ENCODE results near the gene PCDHGB4. TPM values are rescaled to one million over a fixed set of nuclear protein-coding genes. Genes with fewer than 3 reads are reported as not detected.

Gene PCDHGB4
- total and polyA plus RNA-seq, 10 of the 15 experiments (the other 5 are each of a cell fraction or from before 2014, with no cell fraction given) = 0.02 to 0.20 (median 0.04) TPM; not detected in 4

DNA sequence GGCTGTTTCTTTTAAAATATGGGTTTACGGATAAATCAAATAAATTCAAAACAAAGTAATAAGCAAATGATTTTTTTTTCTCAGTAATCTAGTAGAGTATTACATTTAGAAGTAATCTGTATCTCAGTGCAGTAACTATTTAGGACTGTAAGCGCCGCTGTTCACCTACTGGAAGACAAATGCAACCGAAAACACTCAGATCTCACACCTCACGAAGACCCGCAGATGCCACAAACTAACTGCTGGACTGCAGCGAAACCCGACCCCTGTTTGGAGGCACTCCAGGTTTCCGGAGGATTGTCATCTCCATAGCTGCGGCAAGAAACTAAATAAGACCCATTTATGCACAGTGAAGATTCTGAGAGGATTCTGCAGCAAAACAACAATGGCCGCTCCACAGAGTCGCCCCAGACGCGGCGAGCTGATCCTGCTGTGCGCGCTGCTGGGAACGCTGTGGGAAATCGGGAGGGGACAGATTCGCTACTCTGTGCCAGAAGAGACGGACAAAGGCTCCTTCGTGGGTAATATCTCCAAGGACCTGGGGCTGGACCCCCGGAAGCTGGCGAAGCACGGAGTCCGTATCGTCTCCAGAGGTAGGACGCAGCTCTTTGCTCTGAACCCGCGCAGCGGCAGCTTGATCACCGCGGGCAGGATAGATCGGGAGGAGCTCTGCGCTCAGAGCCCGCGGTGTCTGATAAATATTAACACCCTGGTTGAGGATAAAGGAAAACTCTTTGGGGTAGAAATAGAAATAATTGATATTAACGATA is 5.1 kb downstream of the PCDHGB4 start, which contains the start of gene PCDHGA8:
TSS of gene PCDHGA8 (plus strand) at position 205 of the 770 bp plus-strand sequence. CDS start at position 386, 181 bp downstream.
- ChIA-PET CTCF (interaction anchor here (0.9 to 1.4 kb wide), 4 partner anchors 10 to 171 kb away, joined by 3 read pairs; partner anchors contain the start of genes PCDHGA10 and PCDHGA7), RAD21 (ENCODE audit: unreplicated experiment) (no interaction called here), SMC1A (ENCODE audit: uncharacterized antibody, unreplicated experiment) (interaction anchor here (1.4 kb wide), 1 partner anchor 165 kb away, joined by 4 read pairs; no protein-coding TSS in a partner anchor), POLR2A (no interaction called here)
- Histone ChIP-seq H3K4me2 (ENCODE audit: control insufficient read depth, insufficient read depth) (no peak within 1 kb of the TSS), H2AFZ (ENCODE audit: control insufficient read depth, low read depth, low read length) (no peak within 1 kb of the TSS), H3K27ac (ENCODE audit: control insufficient read depth, insufficient read depth) (no peak within 1 kb of the TSS), H3K27me3 (replicated peaks in 1 of 2; ENCODE audit: control insufficient read depth in 2 of 2, insufficient read depth in 2 of 2, low read length in 1 of 2) (no peaks in the 10 kb centered on the region), H3K4me1 (ENCODE audit: control insufficient read depth, insufficient read depth, low read length) (no peaks in the 10 kb centered on the region), H3K4me3 (no peak within 1 kb of the TSS), H3K36me3 (ENCODE audit: control insufficient read depth in 2 of 2, insufficient read depth in 2 of 2, low read length in 1 of 2) (no peaks in the 10 kb centered on the region), H3K9ac (ENCODE audit: control insufficient read depth, insufficient read depth, low read length) (no peak within 1 kb of the TSS), H3K9me3 (replicated peaks; ENCODE audit: control insufficient read depth, insufficient read depth, low read length) (peaks cover 5% of the 10 kb centered on the region; the same call in 2 of the 3 replicates), H3K79me2 (ENCODE audit: control insufficient read depth, insufficient read depth, low read length) (no peaks in the 10 kb centered on the region), H4K20me1 (ENCODE audit: control insufficient read depth, insufficient read depth) (no peaks in the 10 kb centered on the region)
- in situ Hi-C loops (cut with MboI) = no loop called here
- no TSS peak for BruUV-seq (replicated peaks)
- FAIRE-seq (no peak), DNase-seq (ENCODE audit: low read depth, low spot score) (no peak), ATAC-seq (no peak)
- 83% methylated on average over 38 of the region's 38 CpGs for WGBS (ENCODE audit: insufficient coverage, insufficient replicate concordance, low lambda C conversion rate, missing lambda C conversion rate)
- intact Hi-C loops (cut with micrococcal nuclease; ENCODE audit: unreplicated experiment) = no loop called here
- TF ChIP-seq SMAD1 (IDR thresholded peaks at IDR 0.05; ENCODE audit: low read depth, partially characterized antibody) = no peak
- no peak for TF ChIP-seq ZBTB40 (IDR thresholded peaks at IDR 0.05; ENCODE audit: borderline replicate concordance)
- TF ChIP-seq, protein P1, sequence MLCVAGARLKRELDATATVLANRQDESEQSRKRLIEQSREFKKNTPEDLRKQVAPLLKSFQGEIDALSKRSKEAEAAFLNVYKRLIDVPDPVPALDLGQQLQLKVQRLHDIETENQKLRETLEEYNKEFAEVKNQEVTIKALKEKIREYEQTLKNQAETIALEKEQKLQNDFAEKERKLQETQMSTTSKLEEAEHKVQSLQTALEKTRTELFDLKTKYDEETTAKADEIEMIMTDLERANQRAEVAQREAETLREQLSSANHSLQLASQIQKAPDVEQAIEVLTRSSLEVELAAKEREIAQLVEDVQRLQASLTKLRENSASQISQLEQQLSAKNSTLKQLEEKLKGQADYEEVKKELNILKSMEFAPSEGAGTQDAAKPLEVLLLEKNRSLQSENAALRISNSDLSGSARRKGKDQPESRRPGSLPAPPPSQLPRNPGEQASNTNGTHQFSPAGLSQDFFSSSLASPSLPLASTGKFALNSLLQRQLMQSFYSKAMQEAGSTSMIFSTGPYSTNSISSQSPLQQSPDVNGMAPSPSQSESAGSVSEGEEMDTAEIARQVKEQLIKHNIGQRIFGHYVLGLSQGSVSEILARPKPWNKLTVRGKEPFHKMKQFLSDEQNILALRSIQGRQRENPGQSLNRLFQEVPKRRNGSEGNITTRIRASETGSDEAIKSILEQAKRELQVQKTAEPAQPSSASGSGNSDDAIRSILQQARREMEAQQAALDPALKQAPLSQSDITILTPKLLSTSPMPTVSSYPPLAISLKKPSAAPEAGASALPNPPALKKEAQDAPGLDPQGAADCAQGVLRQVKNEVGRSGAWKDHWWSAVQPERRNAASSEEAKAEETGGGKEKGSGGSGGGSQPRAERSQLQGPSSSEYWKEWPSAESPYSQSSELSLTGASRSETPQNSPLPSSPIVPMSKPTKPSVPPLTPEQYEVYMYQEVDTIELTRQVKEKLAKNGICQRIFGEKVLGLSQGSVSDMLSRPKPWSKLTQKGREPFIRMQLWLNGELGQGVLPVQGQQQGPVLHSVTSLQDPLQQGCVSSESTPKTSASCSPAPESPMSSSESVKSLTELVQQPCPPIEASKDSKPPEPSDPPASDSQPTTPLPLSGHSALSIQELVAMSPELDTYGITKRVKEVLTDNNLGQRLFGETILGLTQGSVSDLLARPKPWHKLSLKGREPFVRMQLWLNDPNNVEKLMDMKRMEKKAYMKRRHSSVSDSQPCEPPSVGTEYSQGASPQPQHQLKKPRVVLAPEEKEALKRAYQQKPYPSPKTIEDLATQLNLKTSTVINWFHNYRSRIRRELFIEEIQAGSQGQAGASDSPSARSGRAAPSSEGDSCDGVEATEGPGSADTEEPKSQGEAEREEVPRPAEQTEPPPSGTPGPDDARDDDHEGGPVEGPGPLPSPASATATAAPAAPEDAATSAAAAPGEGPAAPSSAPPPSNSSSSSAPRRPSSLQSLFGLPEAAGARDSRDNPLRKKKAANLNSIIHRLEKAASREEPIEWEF (IDR thresholded peaks at IDR 0.05; ENCODE audit: insufficient replicate concordance, low read depth, low read length) = no peak
- TF ChIP-seq CBFB (IDR thresholded peaks at IDR 0.05; ENCODE audit: low read depth) = no peak
- no peak for TF ChIP-seq SMC3 (IDR thresholded peaks at IDR 0.05; ENCODE audit: borderline replicate concordance, low read length)
- TF ChIP-seq NFYA (IDR thresholded peaks at IDR 0.05; ENCODE audit: borderline replicate concordance, low read depth, low read length) = no peak
- TF ChIP-seq KLF5 (IDR thresholded peaks at IDR 0.05; ENCODE audit: partially characterized antibody) = no peak
- TF ChIP-seq MTA3 (IDR thresholded peaks at IDR 0.05; ENCODE audit: borderline replicate concordance, low read length) = no peak
- no peak for TF ChIP-seq HDAC2 (IDR thresholded peaks at IDR 0.05)
- no peak for TF ChIP-seq ZZZ3 (IDR thresholded peaks at IDR 0.05; ENCODE audit: control insufficient read depth, insufficient read length, low read depth)
- no peak for TF ChIP-seq BHLHE40 (IDR thresholded peaks at IDR 0.05; ENCODE audit: borderline replicate concordance in 1 of 2, low read depth in 2 of 2, low read length in 1 of 2)
- TF ChIP-seq MXI1 (IDR thresholded peaks at IDR 0.05; ENCODE audit: low read depth, low read length) = no peak
- no peak for TF ChIP-seq RAD51 (IDR thresholded peaks at IDR 0.05)
- TF ChIP-seq JUND (IDR thresholded peaks at IDR 0.05; ENCODE audit: low read depth, low read length) = no peak
- TF ChIP-seq CBX5 (IDR thresholded peaks at IDR 0.05; ENCODE audit: low read depth) = no peak

All from GM12878 (cell line).